ENCODE results near the gene ZNF12. TPM values are rescaled to one million over a fixed set of nuclear protein-coding genes. Genes with fewer than 3 reads are reported as not detected.

Gene ZNF12
- total RNA-seq, 1 donor from 2014 or later = 36.6 TPM

- Mint-ChIP-seq H3K27ac (no peak overlapping the region), H3K4me1 (peaks cover 12% of the 10 kb centered on the region), H3K9me3 (peaks cover 18% of the 10 kb centered on the region), H3K4me3 (no peak overlapping the region), H3K27me3 (ENCODE audit: insufficient read depth, low read depth) (peaks cover 21% of the 10 kb centered on the region), H3K36me3 (peaks cover 25% of the 10 kb centered on the region)
- Histone ChIP-seq H3K4me2 (no peak overlapping the region), H3K36me3 (no peaks in the 10 kb centered on the region), H3K79me2 (ENCODE audit: low read depth) (no peaks in the 10 kb centered on the region), H3K27ac (no peak overlapping the region), H3F3A (ENCODE audit: low read depth) (peaks cover 10% of the 10 kb centered on the region), H3K4me1 (peaks cover 15% of the 10 kb centered on the region), H3K4me3 (no peak overlapping the region), H3K9ac (no peak overlapping the region), H2AFZ (replicated peaks) (no peak overlapping the region), H3K9me3 (ENCODE audit: low read depth) (no peaks in the 10 kb centered on the region), H4K20me1 (ENCODE audit: low read depth) (no peaks in the 10 kb centered on the region), H3K27me3 (no peaks in the 10 kb centered on the region)
- TF ChIP-seq EZH2phosphoT487 (IDR thresholded peaks at IDR 0.05) (no peak), EZH2 (IDR thresholded peaks at IDR 0.05) (no peak)
- TF ChIP-seq, protein P1, sequence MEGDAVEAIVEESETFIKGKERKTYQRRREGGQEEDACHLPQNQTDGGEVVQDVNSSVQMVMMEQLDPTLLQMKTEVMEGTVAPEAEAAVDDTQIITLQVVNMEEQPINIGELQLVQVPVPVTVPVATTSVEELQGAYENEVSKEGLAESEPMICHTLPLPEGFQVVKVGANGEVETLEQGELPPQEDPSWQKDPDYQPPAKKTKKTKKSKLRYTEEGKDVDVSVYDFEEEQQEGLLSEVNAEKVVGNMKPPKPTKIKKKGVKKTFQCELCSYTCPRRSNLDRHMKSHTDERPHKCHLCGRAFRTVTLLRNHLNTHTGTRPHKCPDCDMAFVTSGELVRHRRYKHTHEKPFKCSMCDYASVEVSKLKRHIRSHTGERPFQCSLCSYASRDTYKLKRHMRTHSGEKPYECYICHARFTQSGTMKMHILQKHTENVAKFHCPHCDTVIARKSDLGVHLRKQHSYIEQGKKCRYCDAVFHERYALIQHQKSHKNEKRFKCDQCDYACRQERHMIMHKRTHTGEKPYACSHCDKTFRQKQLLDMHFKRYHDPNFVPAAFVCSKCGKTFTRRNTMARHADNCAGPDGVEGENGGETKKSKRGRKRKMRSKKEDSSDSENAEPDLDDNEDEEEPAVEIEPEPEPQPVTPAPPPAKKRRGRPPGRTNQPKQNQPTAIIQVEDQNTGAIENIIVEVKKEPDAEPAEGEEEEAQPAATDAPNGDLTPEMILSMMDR (IDR thresholded peaks at IDR 0.05) = no peak
- no peak for DNase-seq (ENCODE audit: low spot score)
Measured at GRCh38 chr7:6655636-6656385, 50.9 kb downstream of the ZNF12 start.

DNA sequence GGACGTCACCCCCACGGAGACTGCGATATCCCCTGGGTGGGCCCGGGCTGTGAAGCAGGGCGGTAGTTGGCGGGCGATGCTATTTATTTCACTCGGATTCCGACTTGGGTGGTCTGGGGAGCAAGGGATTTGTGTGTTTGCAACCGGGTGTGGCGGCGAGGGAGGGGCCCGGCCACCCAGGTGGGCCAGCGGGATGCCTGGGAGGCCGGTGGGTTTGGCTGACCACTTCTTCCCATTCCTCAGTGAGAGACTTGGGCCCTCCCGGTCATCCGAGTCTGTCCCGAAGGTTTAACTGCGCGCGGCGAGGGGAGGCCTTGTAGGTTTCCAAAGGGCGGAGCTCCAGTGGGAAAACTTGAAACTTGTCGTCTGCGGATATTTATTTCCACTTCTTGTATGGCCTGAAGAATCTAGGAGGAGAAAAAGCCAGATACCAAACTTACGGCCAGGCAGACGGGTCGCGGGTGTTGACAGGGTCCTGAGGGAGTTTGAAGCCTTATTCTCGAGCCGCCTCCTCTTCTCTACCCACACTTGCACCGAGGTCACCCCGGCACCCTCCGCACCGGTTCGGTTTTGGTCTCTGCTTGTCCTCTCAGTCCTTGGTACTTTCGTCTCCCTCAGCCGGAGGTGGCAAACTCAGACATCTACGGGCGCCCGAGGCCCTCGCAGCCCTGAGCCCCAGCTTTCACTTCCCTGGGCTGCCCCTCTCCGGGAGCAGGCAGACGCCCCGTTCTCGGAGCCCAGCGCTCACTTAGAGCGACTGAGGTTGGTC, 51.7 kb downstream of the ZNF12 start:
- Mint-ChIP-seq H3K4me3 (no peak overlapping the region), H3K27ac (no peak overlapping the region), H3K36me3 (peaks cover 33% of the 10 kb centered on the region), H3K27me3 (ENCODE audit: insufficient read depth, low read depth) (peaks cover 24% of the 10 kb centered on the region), H3K4me1 (peaks cover 12% of the 10 kb centered on the region), H3K9me3 (peaks cover 26% of the 10 kb centered on the region)
- H3K9me3 ChIP-seq (ENCODE audit: low read depth) = no peaks in the 10 kb centered on the region
- no peak for DNase-seq (ENCODE audit: low spot score)
- H2AFZ ChIP-seq (replicated peaks) = no peak overlapping the region
- no peaks in the 10 kb centered on the region for H3K36me3 ChIP-seq
- H3K79me2 ChIP-seq (ENCODE audit: low read depth) = no peaks in the 10 kb centered on the region
- no peaks in the 10 kb centered on the region for H3K27me3 ChIP-seq
- H3K4me3 ChIP-seq = no peak overlapping the region
- H3K4me1 ChIP-seq = peaks cover 15% of the 10 kb centered on the region
- H3K27ac ChIP-seq = no peak overlapping the region
- peaks cover 10% of the 10 kb centered on the region for H3F3A ChIP-seq (ENCODE audit: low read depth)
- no peaks in the 10 kb centered on the region for H4K20me1 ChIP-seq (ENCODE audit: low read depth)
- H3K9ac ChIP-seq = no peak overlapping the region
- TF ChIP-seq, protein P1 (IDR thresholded peaks at IDR 0.05) = no peak
- TF ChIP-seq EZH2phosphoT487 (IDR thresholded peaks at IDR 0.05) (no peak), EZH2 (IDR thresholded peaks at IDR 0.05) (no peak)
- H3K4me2 ChIP-seq = no peak overlapping the region

DNA sequence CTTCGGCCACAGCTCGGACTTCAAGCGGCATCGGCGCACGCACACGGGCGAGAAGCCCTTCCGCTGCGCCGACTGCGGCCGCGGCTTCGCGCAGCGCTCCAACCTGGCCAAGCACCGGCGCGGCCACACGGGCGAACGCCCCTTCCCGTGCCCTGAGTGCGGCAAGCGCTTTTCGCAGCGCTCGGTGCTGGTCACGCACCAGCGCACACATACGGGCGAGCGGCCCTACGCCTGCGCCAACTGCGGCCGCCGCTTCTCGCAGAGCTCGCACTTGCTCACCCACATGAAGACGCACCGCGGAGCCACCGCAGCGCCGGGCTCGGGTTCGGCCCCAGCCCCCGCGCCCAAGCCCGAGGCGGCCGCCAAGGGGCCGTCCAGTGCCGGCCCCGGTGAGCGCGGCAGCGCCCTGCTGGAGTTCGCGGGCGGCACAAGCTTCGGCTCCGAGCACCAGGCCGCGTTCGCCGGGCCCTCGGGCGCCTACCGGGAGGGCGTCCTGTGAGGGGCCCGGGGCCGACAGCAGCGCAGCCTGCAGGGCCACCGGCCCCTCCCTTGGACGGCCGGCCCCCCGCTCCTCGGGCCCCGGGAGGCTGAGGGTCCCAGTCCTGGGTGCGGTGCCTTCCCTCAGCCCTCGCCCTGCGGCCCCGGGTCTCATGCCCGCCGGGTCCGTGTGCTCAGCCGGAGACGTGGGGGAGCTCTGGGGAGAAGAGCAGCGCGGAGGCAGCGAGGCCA, 52.5 kb downstream of the ZNF12 start:
- Histone ChIP-seq H3K27ac (no peak overlapping the region), H3K9ac (no peak overlapping the region), H3K4me2 (no peak overlapping the region), H3K4me1 (peaks cover 10% of the 10 kb centered on the region), H3K36me3 (no peaks in the 10 kb centered on the region), H2AFZ (replicated peaks) (no peak overlapping the region), H3K9me3 (ENCODE audit: low read depth) (no peaks in the 10 kb centered on the region), H4K20me1 (ENCODE audit: low read depth) (no peaks in the 10 kb centered on the region), H3K4me3 (no peak overlapping the region), H3K27me3 (no peaks in the 10 kb centered on the region), H3F3A (ENCODE audit: low read depth) (peaks cover 10% of the 10 kb centered on the region), H3K79me2 (ENCODE audit: low read depth) (no peaks in the 10 kb centered on the region)
- no peak for DNase-seq (ENCODE audit: low spot score)
- H3K4me3 Mint-ChIP-seq = no peak overlapping the region
- H3K36me3 Mint-ChIP-seq = peaks cover 35% of the 10 kb centered on the region
- TF ChIP-seq, protein P1 (IDR thresholded peaks at IDR 0.05) = no peak
- TF ChIP-seq EZH2phosphoT487 (IDR thresholded peaks at IDR 0.05) = no peak
- TF ChIP-seq EZH2 (IDR thresholded peaks at IDR 0.05) = no peak
- H3K27ac Mint-ChIP-seq = no peak overlapping the region
- peaks cover 24% of the 10 kb centered on the region for H3K9me3 Mint-ChIP-seq
- peaks cover 24% of the 10 kb centered on the region for H3K27me3 Mint-ChIP-seq (ENCODE audit: insufficient read depth, low read depth)
- peaks cover 7% of the 10 kb centered on the region for H3K4me1 Mint-ChIP-seq
